Kidney (tissue), 14 donors: ENCODE measurements around the gene FAM13A. TPM values are rescaled to one million over a fixed set of nuclear protein-coding genes. Genes with fewer than 3 reads are reported as not detected.
"Not testable (repeated sequence)": the region's sequence is repeated elsewhere in the genome, so short reads cannot be mapped to it uniquely, and the experiment has no call there.

ENCODE experiments used
- DNase-seq, 5 donors: peaks; one replicate each; pipeline ENCODE4 v3.0.0-alpha.2; 2013 to 2020
- FAIRE-seq: peaks from 2 replicates; lab custom pipeline; 2012; peaks lifted over from hg19 to GRCh38; lab: Jason Lieb, UNC
- H3K27ac ChIP-seq, 2 donors: one replicate each; pipeline ENCODE4 v1.7.0; 2013; ENCODE audit warnings: low read depth in 2 of 2, low read length in 2 of 2, inconsistent platforms in 1 of 2
- H3K27me3 ChIP-seq: one replicate; pipeline ENCODE4 v1.7.1; 2013; ENCODE audit warnings: low read length, inconsistent platforms; ENCODE audit not compliant: control insufficient read depth, insufficient read depth
- H3K36me3 ChIP-seq, 3 donors: one replicate each; pipeline versions ENCODE4 v1.7.0 to v1.7.1; 2013; ENCODE audit warnings: low read length in 3 of 3, control low read depth in 1 of 3, inconsistent platforms in 1 of 3; ENCODE audit not compliant: insufficient read depth in 3 of 3, control insufficient read depth in 2 of 3
- H3K4me1 ChIP-seq, 3 donors: one replicate each; pipeline versions ENCODE4 v1.7.0 to v1.7.1; 2013; ENCODE audit warnings: low read length in 3 of 3, inconsistent platforms in 1 of 3, low read depth in 1 of 3; ENCODE audit not compliant: control insufficient read depth in 2 of 3, insufficient read depth in 2 of 3
- H3K4me3 ChIP-seq, 3 donors: one replicate each; pipeline versions ENCODE4 v1.7.0 to v1.8.1; 2013; ENCODE audit warnings: low read length in 3 of 3, control low read depth in 1 of 3, inconsistent platforms in 1 of 3
- H3K9ac ChIP-seq, 3 donors: one replicate each; pipeline versions ENCODE4 v1.7.0 to v1.7.1; 2013; ENCODE audit warnings: low read length in 3 of 3, control low read depth in 1 of 3, inconsistent platforms in 1 of 3
- H3K9me3 ChIP-seq, 3 donors: one replicate each; pipeline versions ENCODE4 v1.7.0 to v1.7.1; 2013; ENCODE audit warnings: low read length in 3 of 3, control low read depth in 1 of 3, inconsistent platforms in 1 of 3; ENCODE audit not compliant: control insufficient read depth in 2 of 3, insufficient read depth in 1 of 3
- intact Hi-C: fragments of 100-400 bp; cut with DNase I; formaldehyde crosslinking; loops from one replicate; pipeline ENCODE4 v1.11.1; 2022
- polyA plus RNA-seq: library from polyadenylated mRNA; stranded (reverse); fragments of 350-450 nt; fragmentation: Illumina TruSeq; extraction: RNeasy Lipid Tissue Mini Kit (QIAGEN cat#74804); gene quantifications from one replicate; pipeline ENCODE4 v1.2.3, GENCODE V29; 2014; ENCODE audit warnings: low read depth, low replicate concordance; ENCODE audit not compliant: insufficient read depth
- total RNA-seq: library from RNA; stranded (reverse); fragmentation: NEBNext Ultra II Directional; extraction: Animal tissue kit (Norgen Biotek cat#: 25700); gene quantifications from one replicate; pipeline ENCODE4 v1.2.1, GENCODE V29; 2021
- TF ChIP-seq, protein P1 (sequence below): IDR thresholded peaks from 3 replicates; pipeline ENCODE4 v1.5.1; 2012; ENCODE audit warnings: mild to moderate bottlenecking, moderate library complexity, borderline replicate concordance; ENCODE audit not compliant: insufficient read depth; ENCODE audit errors: extremely low read depth
- donor health status: control.
- donor health status: control.
- donor health status: control.
- donor health status: control.
- donor health status: control.
- donor health status: DM: yes; HTN: yes; CAD: no.
- donor health status: Normal renal cell carcinoma (clear cell type).

Gene FAM13A
- total and polyA plus RNA-seq, 2 donors from 2014 or later, result 12.9 to 48.3 TPM

DNA sequence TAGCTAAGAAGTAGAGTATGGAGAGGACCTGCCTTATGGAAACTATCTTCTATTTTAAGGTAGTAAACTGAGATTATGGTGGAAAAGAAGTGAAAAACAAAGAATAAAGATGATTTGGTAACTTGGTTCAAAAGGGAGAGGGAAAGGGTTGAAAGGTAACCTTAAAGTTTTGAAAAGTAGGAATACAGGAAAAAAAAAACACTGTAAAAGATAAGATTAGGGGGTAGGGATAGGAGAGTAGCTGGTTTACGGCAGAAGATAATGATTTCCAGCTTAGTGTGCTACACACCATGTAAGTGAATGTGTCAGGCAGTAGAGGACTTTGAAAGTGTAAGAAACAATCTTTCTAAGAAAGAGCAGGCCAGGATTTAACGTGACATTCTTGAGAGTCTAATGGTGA, 35.3 kb downstream of the FAM13A start:
- intact Hi-C loops, result loop anchor here (10.0 kb wide), 2 partner anchors 197 to 317 kb away; no protein-coding TSS in a partner anchor
- Histone ChIP-seq H3K9ac (no peak overlapping the region), H3K27me3 (no peaks in the 10 kb centered on the region), H3K4me1 (peaks cover 0 to 2% (median 0%) of the 10 kb centered on the region in 3 donors), H3K27ac (no peak overlapping the region), H3K36me3 (peaks cover 0 to 8% (median 4%) of the 10 kb centered on the region in 3 donors), H3K9me3 (no peaks in the 10 kb centered on the region), H3K4me3 (no peak overlapping the region)
- FAIRE-seq, result no peak
- DNase-seq, result no peak
- TF ChIP-seq, protein P1, sequence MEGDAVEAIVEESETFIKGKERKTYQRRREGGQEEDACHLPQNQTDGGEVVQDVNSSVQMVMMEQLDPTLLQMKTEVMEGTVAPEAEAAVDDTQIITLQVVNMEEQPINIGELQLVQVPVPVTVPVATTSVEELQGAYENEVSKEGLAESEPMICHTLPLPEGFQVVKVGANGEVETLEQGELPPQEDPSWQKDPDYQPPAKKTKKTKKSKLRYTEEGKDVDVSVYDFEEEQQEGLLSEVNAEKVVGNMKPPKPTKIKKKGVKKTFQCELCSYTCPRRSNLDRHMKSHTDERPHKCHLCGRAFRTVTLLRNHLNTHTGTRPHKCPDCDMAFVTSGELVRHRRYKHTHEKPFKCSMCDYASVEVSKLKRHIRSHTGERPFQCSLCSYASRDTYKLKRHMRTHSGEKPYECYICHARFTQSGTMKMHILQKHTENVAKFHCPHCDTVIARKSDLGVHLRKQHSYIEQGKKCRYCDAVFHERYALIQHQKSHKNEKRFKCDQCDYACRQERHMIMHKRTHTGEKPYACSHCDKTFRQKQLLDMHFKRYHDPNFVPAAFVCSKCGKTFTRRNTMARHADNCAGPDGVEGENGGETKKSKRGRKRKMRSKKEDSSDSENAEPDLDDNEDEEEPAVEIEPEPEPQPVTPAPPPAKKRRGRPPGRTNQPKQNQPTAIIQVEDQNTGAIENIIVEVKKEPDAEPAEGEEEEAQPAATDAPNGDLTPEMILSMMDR, result no peak

GRCh38 chr4:89021062-89021461, 35.9 kb downstream of the FAM13A start:
- Histone ChIP-seq H3K27me3 (no peaks in the 10 kb centered on the region), H3K9ac (no peak overlapping the region), H3K9me3 (no peaks in the 10 kb centered on the region), H3K36me3 (peaks cover 0 to 8% (median 4%) of the 10 kb centered on the region in 3 donors), H3K4me3 (no peak overlapping the region), H3K27ac (no peak overlapping the region), H3K4me1 (peaks cover 0 to 2% (median 0%) of the 10 kb centered on the region in 3 donors)
- intact Hi-C loops, result loop anchor here (10.0 kb wide), 2 partner anchors 196 to 316 kb away; no protein-coding TSS in a partner anchor
- DNase-seq, result no peak
- no peak for FAIRE-seq
- TF ChIP-seq, protein P1, result no peak

GRCh38 chr4:89014897-89015296, 42.1 kb downstream of the FAM13A start:
- H3K27me3 ChIP-seq, H3K9me3 ChIP-seq, FAIRE-seq, H3K27ac ChIP-seq, DNase-seq, H3K4me3 ChIP-seq, intact Hi-C loops, H3K36me3 ChIP-seq, H3K4me1 ChIP-seq, H3K9ac ChIP-seq: not testable (repeated sequence)

DNA sequence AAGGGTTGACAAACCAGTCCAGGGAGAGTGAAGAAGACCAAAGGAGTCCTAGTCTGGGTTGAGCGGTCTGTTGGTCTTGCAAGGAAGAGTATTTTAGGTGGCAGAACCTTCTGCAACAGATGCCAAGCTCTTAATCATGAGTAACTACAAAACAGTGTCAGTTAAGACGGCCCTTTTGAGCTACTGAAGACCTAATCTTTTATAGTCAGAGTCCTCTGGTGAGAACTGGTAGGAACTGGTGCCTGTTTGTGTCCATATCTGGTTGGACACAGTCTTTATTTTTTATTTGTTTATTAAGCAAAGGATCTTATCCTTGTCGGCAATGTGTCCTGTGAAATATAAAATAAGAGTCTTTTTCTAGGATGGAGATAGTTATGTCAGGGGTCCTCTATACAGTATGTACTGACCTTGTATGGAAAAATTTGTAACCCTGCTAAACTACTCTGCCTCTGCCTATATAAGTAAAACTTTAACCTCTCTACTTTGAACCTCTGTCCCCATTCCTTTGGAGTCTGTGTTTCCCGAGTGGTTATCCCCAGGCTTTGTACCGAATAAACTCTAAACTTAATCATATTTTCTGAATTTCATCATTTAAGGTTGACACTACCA, 47.1 kb downstream of the FAM13A start:
- no peak for FAIRE-seq
- intact Hi-C loops, result no loop called here

More for the DNA sequence above, 47.1 kb downstream of the FAM13A start:
- Histone ChIP-seq H3K4me1 (peaks cover 0 to 2% (median 0%) of the 10 kb centered on the region in 3 donors), H3K36me3 (peaks cover 0 to 2% (median 0%) of the 10 kb centered on the region in 3 donors), H3K4me3 (no peak overlapping the region), H3K27me3 (no peaks in the 10 kb centered on the region), H3K27ac (no peak overlapping the region), H3K9ac (no peak overlapping the region), H3K9me3 (no peaks in the 10 kb centered on the region)
- TF ChIP-seq, protein P1, result no peak
- DNase-seq, result no peak
